ENCODE measurements around the gene OSR1. TPM values are rescaled to one million over a fixed set of nuclear protein-coding genes. Genes with fewer than 3 reads are reported as not detected.
"Not testable (repeated sequence)": the region's sequence is repeated elsewhere in the genome, so short reads cannot be mapped to it uniquely, and the experiment has no call there.

Gene OSR1
- 0.10 TPM for total RNA-seq

DNA sequence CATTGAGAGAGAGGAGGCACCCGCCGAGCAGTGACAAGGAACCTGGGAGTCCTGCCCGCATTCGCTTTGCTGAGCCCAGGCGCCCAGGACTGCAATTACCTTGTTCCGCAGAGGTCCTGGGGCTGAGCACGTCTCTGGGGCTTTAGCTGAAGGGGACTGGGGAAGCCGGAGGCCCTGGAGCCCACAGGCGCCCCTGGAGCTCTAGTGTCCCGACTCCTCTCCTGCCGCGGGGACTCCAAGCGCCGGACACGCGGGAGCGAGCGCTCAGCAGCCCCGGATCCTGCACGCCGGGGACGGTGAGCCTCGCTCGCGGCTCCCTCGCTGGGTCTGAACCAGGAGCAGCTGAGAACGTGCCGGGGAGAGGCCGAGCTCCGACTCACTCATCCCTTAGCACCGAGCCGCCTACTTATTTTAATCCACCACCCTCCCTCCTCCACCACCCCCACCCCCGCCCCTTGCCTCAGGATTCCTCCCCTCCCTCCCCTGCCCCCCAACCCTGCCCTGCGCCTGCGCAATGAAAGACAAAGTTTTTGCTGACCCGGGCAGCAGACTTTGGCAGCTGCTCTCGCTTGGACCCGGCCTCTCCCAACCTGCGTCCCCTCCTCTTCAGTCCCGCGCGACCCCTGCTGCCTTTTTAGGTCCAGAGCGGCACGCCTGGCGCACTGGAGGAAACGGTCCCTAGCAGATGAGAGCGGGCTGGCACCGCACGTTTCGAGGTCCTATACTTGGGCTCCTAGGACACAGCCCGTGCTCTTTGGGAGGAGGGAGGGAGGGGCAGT is at the start of gene OSR1:
Gene OSR1, minus strand, starts transcription at position 382 of the 779 bp plus-strand sequence. CDS start 4,818 bp downstream, outside the sequence.
- Histone ChIP-seq H3K27me3 (ENCODE audit: insufficient read depth, low read length) (peaks cover 98% of the 10 kb centered on the region), H3K4me3 (ENCODE audit: low read length) (no peak within 1 kb of the TSS), H3K9me3 (ENCODE audit: low read depth, low read length) (no peaks in the 10 kb centered on the region), H3K4me1 (ENCODE audit: insufficient read depth, low read length) (peaks cover 52% of the 10 kb centered on the region)

DNA sequence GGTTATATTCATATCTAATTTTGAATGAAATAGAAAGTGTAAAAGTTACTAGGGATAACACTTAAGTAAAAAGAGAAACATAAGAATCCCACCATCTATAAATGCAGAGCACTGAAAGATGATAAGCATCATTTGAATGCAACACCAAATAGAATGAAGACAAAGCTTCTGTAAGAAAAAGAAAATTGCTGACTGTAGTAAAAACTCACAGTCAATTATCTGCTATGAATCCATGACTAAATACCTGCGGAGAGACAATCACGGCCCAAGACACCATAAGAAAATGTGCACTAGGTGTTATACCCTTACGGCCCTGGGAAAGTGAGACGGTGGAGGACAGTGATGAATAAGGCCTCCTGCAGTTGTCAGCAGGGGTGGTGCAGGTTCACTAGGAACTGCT is 45.4 kb upstream of the OSR1 start:
- Histone ChIP-seq H3K4me3 (ENCODE audit: low read length) (no peak overlapping the region), H3K27me3 (ENCODE audit: insufficient read depth, low read length) (peaks cover 3% of the 10 kb centered on the region), H3K4me1 (ENCODE audit: insufficient read depth, low read length) (no peaks in the 10 kb centered on the region), H3K9me3 (ENCODE audit: low read depth, low read length) (no peaks in the 10 kb centered on the region)

DNA sequence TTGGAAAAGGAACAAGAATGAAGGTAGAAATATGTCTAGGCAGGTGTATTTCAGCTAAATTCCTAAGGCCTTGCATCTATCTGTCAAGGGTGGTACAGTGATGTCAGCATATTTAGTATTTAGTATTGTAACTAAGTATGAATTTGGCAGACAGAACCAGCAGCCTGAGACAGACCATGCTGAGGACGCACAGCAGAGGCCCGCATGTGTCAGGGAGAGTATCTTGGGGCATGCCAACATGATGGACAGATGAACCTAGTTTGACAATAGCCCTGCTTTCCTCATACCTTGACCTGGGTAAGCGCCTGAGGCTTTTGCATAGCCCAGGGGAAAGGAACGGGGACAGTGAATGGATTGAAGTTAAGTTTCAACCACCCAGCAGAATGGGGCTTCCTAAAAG is 33.8 kb upstream of the OSR1 start:
- H3K9me3 ChIP-seq (ENCODE audit: low read depth, low read length) = no peaks in the 10 kb centered on the region
- peaks cover 7% of the 10 kb centered on the region for H3K27me3 ChIP-seq (ENCODE audit: insufficient read depth, low read length)
- H3K4me1 ChIP-seq (ENCODE audit: insufficient read depth, low read length) = no peaks in the 10 kb centered on the region
- H3K4me3 ChIP-seq (ENCODE audit: low read length) = no peak overlapping the region

DNA sequence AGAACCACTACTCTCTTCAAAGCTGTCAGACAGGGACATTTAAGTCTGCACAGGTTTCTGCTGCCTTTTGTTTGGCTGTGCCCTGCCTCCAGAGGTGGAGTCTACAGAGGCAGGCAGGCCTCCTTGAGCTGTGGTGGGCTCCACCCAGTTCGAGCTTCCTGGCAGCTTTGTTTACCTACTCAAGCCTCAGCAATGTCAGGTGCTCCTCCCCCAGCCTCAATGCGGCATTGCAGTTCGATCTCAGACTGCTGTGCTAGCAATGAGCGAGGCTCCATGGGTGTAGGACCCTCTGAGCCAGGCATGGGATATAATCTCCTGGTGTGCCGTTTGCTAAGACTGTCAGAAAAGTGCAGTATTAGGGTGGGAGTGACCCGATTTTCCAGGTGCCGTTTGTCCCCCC is 31.0 kb upstream of the OSR1 start:
- not testable (repeated sequence) for H3K4me3 ChIP-seq (ENCODE audit: low read length); H3K4me1 ChIP-seq (ENCODE audit: insufficient read depth, low read length); H3K27me3 ChIP-seq (ENCODE audit: insufficient read depth, low read length); H3K9me3 ChIP-seq (ENCODE audit: low read depth, low read length)

- no peak overlapping the region for H3K4me3 ChIP-seq (ENCODE audit: low read length)
- no peaks in the 10 kb centered on the region for H3K9me3 ChIP-seq (ENCODE audit: low read depth, low read length)
- H3K4me1 ChIP-seq (ENCODE audit: insufficient read depth, low read length) = no peaks in the 10 kb centered on the region
- H3K27me3 ChIP-seq (ENCODE audit: insufficient read depth, low read length) = peaks cover 14% of the 10 kb centered on the region
Observed at GRCh38 chr2:19380532-19380931, 22.1 kb upstream of the OSR1 start.

- Histone ChIP-seq H3K9me3 (ENCODE audit: low read depth, low read length) (no peaks in the 10 kb centered on the region), H3K4me1 (ENCODE audit: insufficient read depth, low read length) (no peaks in the 10 kb centered on the region), H3K4me3 (ENCODE audit: low read length) (no peak overlapping the region), H3K27me3 (ENCODE audit: insufficient read depth, low read length) (peaks cover 14% of the 10 kb centered on the region)
Observed at GRCh38 chr2:19378939-19379338, 20.5 kb upstream of the OSR1 start.

- no peaks in the 10 kb centered on the region for H3K9me3 ChIP-seq (ENCODE audit: low read depth, low read length)
- peaks cover 23% of the 10 kb centered on the region for H3K27me3 ChIP-seq (ENCODE audit: insufficient read depth, low read length)
- H3K4me3 ChIP-seq (ENCODE audit: low read length) = no peak overlapping the region
- no peaks in the 10 kb centered on the region for H3K4me1 ChIP-seq (ENCODE audit: insufficient read depth, low read length)
Observed at GRCh38 chr2:19377717-19378116, 19.3 kb upstream of the OSR1 start.

DNA sequence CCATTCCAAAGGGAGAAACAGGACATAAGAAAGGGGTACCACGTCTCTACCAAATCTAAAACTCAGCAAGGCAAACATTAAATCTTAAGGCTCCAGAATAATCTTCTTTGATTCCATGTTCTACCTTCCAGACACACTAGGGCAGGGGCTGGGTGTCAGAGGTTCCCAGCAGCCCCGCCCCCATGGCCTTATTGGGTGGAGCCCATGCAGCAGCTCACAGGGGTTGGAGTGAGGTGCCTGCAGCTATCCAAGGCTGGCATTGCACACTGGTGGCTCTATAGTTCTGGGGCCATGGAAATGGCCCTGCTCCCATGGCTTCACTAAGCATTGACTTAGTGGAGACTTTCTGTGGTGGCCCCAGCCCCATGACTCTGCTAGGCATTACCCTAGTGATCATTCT is 14.9 kb upstream of the OSR1 start:
- peaks cover 25% of the 10 kb centered on the region for H3K27me3 ChIP-seq (ENCODE audit: insufficient read depth, low read length)
- no peaks in the 10 kb centered on the region for H3K9me3 ChIP-seq (ENCODE audit: low read depth, low read length)
- H3K4me3 ChIP-seq (ENCODE audit: low read length) = no peak overlapping the region
- no peaks in the 10 kb centered on the region for H3K4me1 ChIP-seq (ENCODE audit: insufficient read depth, low read length)

GRCh38 chr2:19371996-19372582 is 13.7 kb upstream of the OSR1 start:
- peaks cover 23% of the 10 kb centered on the region for H3K27me3 ChIP-seq (ENCODE audit: insufficient read depth, low read length)
- no peak overlapping the region for H3K4me3 ChIP-seq (ENCODE audit: low read length)
- H3K4me1 ChIP-seq (ENCODE audit: insufficient read depth, low read length) = no peaks in the 10 kb centered on the region
- no peaks in the 10 kb centered on the region for H3K9me3 ChIP-seq (ENCODE audit: low read depth, low read length)

GRCh38 chr2:19369341-19369955 is 11.0 kb upstream of the OSR1 start:
- Histone ChIP-seq H3K9me3 (ENCODE audit: low read depth, low read length) (no peaks in the 10 kb centered on the region), H3K27me3 (ENCODE audit: insufficient read depth, low read length) (peaks cover 23% of the 10 kb centered on the region), H3K4me3 (ENCODE audit: low read length) (no peak overlapping the region), H3K4me1 (ENCODE audit: insufficient read depth, low read length) (no peaks in the 10 kb centered on the region)

DNA sequence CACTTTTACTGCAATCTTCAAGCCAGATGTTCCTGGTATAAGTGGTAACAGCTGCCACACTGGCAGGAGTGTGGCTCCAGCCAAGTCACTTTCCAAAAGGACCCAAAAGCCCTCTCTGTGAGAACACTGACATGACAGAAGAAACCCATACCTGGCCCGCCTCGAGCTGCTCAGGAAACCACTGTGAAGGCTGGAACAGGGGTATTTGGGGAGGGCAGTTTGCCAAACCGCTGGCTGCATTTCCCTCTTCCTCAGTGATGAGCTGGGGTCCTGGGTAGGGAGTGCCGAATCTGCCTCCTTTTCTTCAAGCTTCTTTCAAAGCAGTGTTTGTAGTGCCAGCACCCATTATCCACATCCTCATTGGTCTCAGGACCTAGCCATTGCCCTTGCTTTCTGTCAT is 10.3 kb upstream of the OSR1 start:
- Histone ChIP-seq H3K27me3 (ENCODE audit: insufficient read depth, low read length) (peaks cover 27% of the 10 kb centered on the region), H3K4me3 (ENCODE audit: low read length) (no peak overlapping the region), H3K9me3 (ENCODE audit: low read depth, low read length) (no peaks in the 10 kb centered on the region), H3K4me1 (ENCODE audit: insufficient read depth, low read length) (no peaks in the 10 kb centered on the region)

- no peak overlapping the region for H3K4me3 ChIP-seq (ENCODE audit: low read length)
- peaks cover 33% of the 10 kb centered on the region for H3K27me3 ChIP-seq (ENCODE audit: insufficient read depth, low read length)
- H3K9me3 ChIP-seq (ENCODE audit: low read depth, low read length) = no peaks in the 10 kb centered on the region
- H3K4me1 ChIP-seq (ENCODE audit: insufficient read depth, low read length) = peaks cover 8% of the 10 kb centered on the region
Observed at GRCh38 chr2:19367326-19367725, 8.9 kb upstream of the OSR1 start.

DNA sequence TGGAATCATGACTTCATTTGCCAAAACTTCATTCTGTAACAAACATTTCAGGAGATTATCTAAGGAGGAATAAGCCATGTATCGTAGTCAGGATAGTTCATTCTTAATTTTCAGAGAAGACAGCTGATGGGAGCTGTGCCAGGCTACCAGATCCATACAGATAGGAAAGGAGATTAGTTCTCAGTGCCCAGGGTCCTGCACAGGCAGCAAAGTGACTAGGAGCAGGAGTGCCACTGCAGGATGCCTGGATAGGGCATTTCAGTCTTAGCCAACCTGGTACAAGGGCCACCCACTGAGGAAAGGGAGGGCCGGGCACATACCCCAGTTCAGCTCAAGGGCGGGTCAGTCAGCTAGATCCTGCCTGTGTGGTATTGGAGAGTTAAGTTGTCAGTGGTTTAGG is 6.7 kb upstream of the OSR1 start:
- H3K4me1 ChIP-seq (ENCODE audit: insufficient read depth, low read length) = peaks cover 22% of the 10 kb centered on the region
- H3K9me3 ChIP-seq (ENCODE audit: low read depth, low read length) = no peaks in the 10 kb centered on the region
- H3K4me3 ChIP-seq (ENCODE audit: low read length) = no peak overlapping the region
- H3K27me3 ChIP-seq (ENCODE audit: insufficient read depth, low read length) = peaks cover 46% of the 10 kb centered on the region

- peaks cover 24% of the 10 kb centered on the region for H3K4me1 ChIP-seq (ENCODE audit: insufficient read depth, low read length)
- peaks cover 57% of the 10 kb centered on the region for H3K27me3 ChIP-seq (ENCODE audit: insufficient read depth, low read length)
- no peak overlapping the region for H3K4me3 ChIP-seq (ENCODE audit: low read length)
- no peaks in the 10 kb centered on the region for H3K9me3 ChIP-seq (ENCODE audit: low read depth, low read length)
Observed at GRCh38 chr2:19364014-19364413, 5.6 kb upstream of the OSR1 start.

DNA sequence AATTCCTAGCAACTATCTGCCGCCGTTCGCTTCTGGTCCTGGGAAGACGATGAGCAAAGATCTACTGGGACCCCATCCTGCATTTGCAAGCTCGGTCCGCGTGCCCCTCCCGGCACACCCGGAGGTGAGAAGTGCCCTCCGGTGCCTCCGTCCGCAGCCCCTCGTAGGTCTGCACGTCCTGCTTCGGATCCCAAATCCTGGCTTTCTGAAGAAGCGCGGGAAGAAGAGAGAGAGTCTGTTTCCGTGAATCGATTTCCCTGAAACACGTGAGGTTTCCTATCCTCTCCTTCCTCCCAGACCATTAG is 5.0 kb upstream of the OSR1 start:
- Histone ChIP-seq H3K4me1 (ENCODE audit: insufficient read depth, low read length) (peaks cover 29% of the 10 kb centered on the region), H3K4me3 (ENCODE audit: low read length) (no peak overlapping the region), H3K9me3 (ENCODE audit: low read depth, low read length) (no peaks in the 10 kb centered on the region), H3K27me3 (ENCODE audit: insufficient read depth, low read length) (peaks cover 62% of the 10 kb centered on the region)

All from mononuclear cell (primary cell).